Left hindlimb (tissue), 1 donor: Measurements from ENCODE around the gene KRT9.
A peak's percentile ranks its signal among the peaks of the same experiment; 100 is the strongest.
"Not testable (repeated sequence)": the region's sequence is repeated elsewhere in the genome, so short reads cannot be mapped to it uniquely, and the experiment has no call there.

Experiments used
- DNase-seq: peaks from one replicate; pipeline ENCODE4 v3.0.0-alpha.2; 2018

KRT9 gene

GRCh38 chr17:41576740-41577139 lies 4.9 kb upstream of the KRT9 start:
- DNase-seq: not testable (repeated sequence)

GRCh38 chr17:41575336-41575735 lies 3.5 kb upstream of the KRT9 start:
- DNase-seq: no peak

GRCh38 chr17:41567317-41567716 lies 4.5 kb downstream of the KRT9 start:
- no peak for DNase-seq

- no peak for DNase-seq
Observed at GRCh38 chr17:41565338-41565737, 6.5 kb downstream of the KRT9 start.

- no peak for DNase-seq
Observed at GRCh38 chr17:41563607-41564170, 8.2 kb downstream of the KRT9 start.

GRCh38 chr17:41561554-41561953 lies 10.3 kb downstream of the KRT9 start:
- DNase-seq: no peak

- DNase-seq: no peak
Observed at GRCh38 chr17:41559548-41559947, 12.3 kb downstream of the KRT9 start.

GRCh38 chr17:41556931-41557330 lies 14.9 kb downstream of the KRT9 start:
- DNase-seq: no peak

- DNase-seq: no peak
Observed at GRCh38 chr17:41556306-41556705, 15.6 kb downstream of the KRT9 start.

GRCh38 chr17:41555105-41555887 lies 16.6 kb downstream of the KRT9 start:
- no peak for DNase-seq

- no peak for DNase-seq
Observed at GRCh38 chr17:41553987-41554680, 17.7 kb downstream of the KRT9 start.

- no peak for DNase-seq
Observed at GRCh38 chr17:41553176-41553575, 18.7 kb downstream of the KRT9 start.

- DNase-seq: no peak
Observed at GRCh38 chr17:41552455-41552854, 19.4 kb downstream of the KRT9 start.

GRCh38 chr17:41551365-41551764 lies 20.5 kb downstream of the KRT9 start:
- DNase-seq: no peak

GRCh38 chr17:41549596-41550039 lies 22.2 kb downstream of the KRT9 start:
- no peak for DNase-seq

GRCh38 chr17:41548844-41549595 lies 22.8 kb downstream of the KRT9 start:
- peak; percentile 83 for DNase-seq

- peak; percentile 65 for DNase-seq
Observed at GRCh38 chr17:41547921-41548843, 23.7 kb downstream of the KRT9 start.

GRCh38 chr17:41547378-41547841 lies 24.4 kb downstream of the KRT9 start:
- DNase-seq: no peak

GRCh38 chr17:41546819-41547218 lies 25.0 kb downstream of the KRT9 start:
- DNase-seq: no peak

- no peak for DNase-seq
Observed at GRCh38 chr17:41545829-41546410, 25.9 kb downstream of the KRT9 start.

- no peak for DNase-seq
Observed at GRCh38 chr17:41544935-41545334, 26.9 kb downstream of the KRT9 start.

- DNase-seq: no peak
Observed at GRCh38 chr17:41544491-41544892, 27.4 kb downstream of the KRT9 start.
